Activated CD4-positive, alpha-beta T cell treated with anti-CD3 and anti-CD28 coated beads, Interleukin-2, amount 50 U/mL, for 4 hours (primary cell): ENCODE results near the gene ACBD7.
A peak's percentile ranks its signal among the peaks of the same experiment; 100 is the strongest.

Experiments used
- DNase-seq, 2 experiments: peaks; one replicate each; pipeline ENCODE4 v3.0.0-alpha.2; 2020

Gene ACBD7

GRCh38 chr10:15088428-15089261, at the start of gene ACBD7:
ACBD7 (minus strand) TSS chr10:15088776; CDS start chr10:15088728, 48 bp downstream.
- DNase-seq: peak; percentile 66 to 69

GRCh38 chr10:15137636-15138035, 49.1 kb upstream of the ACBD7 start:
- DNase-seq: no peak

- no peak for DNase-seq
These were observed 48.4 kb upstream of the ACBD7 start for GRCh38 chr10:15137036-15137359.

GRCh38 chr10:15136129-15137035, 47.8 kb upstream of the ACBD7 start:
- DNase-seq: no peak

GRCh38 chr10:15131330-15131729, 42.8 kb upstream of the ACBD7 start:
- no peak for DNase-seq

- DNase-seq: no peak
These were observed 36.3 kb upstream of the ACBD7 start for GRCh38 chr10:15124908-15125307.

- no peak for DNase-seq
These were observed 35.6 kb upstream of the ACBD7 start for GRCh38 chr10:15124190-15124589.

- DNase-seq: no peak
These were observed 35.2 kb upstream of the ACBD7 start for GRCh38 chr10:15123749-15124184.

GRCh38 chr10:15122477-15123030, 34.0 kb upstream of the ACBD7 start:
- no peak for DNase-seq

GRCh38 chr10:15121707-15122106, 33.1 kb upstream of the ACBD7 start:
- no peak for DNase-seq

GRCh38 chr10:15120523-15120922, 31.9 kb upstream of the ACBD7 start:
- no peak for DNase-seq

GRCh38 chr10:15118615-15119014, 30.0 kb upstream of the ACBD7 start:
- DNase-seq: no peak

- DNase-seq: no peak
These were observed 27.6 kb upstream of the ACBD7 start for GRCh38 chr10:15116225-15116624.

GRCh38 chr10:15113766-15114165, 25.2 kb upstream of the ACBD7 start:
- DNase-seq: no peak

GRCh38 chr10:15112657-15113056, 24.1 kb upstream of the ACBD7 start:
- DNase-seq: no peak

- DNase-seq: peak; percentile 58 to 62
These were observed 17.9 kb upstream of the ACBD7 start for GRCh38 chr10:15106352-15107013.

GRCh38 chr10:15103513-15103912, 14.9 kb upstream of the ACBD7 start:
- no peak for DNase-seq

GRCh38 chr10:15099886-15100285, 11.3 kb upstream of the ACBD7 start:
- DNase-seq: no peak

- DNase-seq: peak; percentile 90 to 92
These were observed 8.6 kb upstream of the ACBD7 start, which contains the start of gene RPP38 for GRCh38 chr10:15097011-15097812. RPP38 (plus strand) TSS chr10:15097355; CDS start chr10:15103315, 5,960 bp downstream.

GRCh38 chr10:15096661-15097010, 8.1 kb upstream of the ACBD7 start:
- DNase-seq: no peak

GRCh38 chr10:15092855-15093408, 4.4 kb upstream of the ACBD7 start:
- DNase-seq: no peak

GRCh38 chr10:15091418-15091817, 2.8 kb upstream of the ACBD7 start:
- no peak for DNase-seq
